GM21526 (cell line): ENCODE data around the gene NFKBIE.
"Not testable (repeated sequence)": the region's sequence is repeated elsewhere in the genome, so short reads cannot be mapped to it uniquely, and the experiment has no call there.

ENCODE experiments used
- ATAC-seq: cut with Tn5 transposase; IDR thresholded peaks from one replicate; pipeline ENCODE4 v1.9.1; 2021; ENCODE audit warnings: moderate library complexity; ENCODE audit not compliant: unreplicated experiment, low FRiP score

NFKBIE gene

DNA sequence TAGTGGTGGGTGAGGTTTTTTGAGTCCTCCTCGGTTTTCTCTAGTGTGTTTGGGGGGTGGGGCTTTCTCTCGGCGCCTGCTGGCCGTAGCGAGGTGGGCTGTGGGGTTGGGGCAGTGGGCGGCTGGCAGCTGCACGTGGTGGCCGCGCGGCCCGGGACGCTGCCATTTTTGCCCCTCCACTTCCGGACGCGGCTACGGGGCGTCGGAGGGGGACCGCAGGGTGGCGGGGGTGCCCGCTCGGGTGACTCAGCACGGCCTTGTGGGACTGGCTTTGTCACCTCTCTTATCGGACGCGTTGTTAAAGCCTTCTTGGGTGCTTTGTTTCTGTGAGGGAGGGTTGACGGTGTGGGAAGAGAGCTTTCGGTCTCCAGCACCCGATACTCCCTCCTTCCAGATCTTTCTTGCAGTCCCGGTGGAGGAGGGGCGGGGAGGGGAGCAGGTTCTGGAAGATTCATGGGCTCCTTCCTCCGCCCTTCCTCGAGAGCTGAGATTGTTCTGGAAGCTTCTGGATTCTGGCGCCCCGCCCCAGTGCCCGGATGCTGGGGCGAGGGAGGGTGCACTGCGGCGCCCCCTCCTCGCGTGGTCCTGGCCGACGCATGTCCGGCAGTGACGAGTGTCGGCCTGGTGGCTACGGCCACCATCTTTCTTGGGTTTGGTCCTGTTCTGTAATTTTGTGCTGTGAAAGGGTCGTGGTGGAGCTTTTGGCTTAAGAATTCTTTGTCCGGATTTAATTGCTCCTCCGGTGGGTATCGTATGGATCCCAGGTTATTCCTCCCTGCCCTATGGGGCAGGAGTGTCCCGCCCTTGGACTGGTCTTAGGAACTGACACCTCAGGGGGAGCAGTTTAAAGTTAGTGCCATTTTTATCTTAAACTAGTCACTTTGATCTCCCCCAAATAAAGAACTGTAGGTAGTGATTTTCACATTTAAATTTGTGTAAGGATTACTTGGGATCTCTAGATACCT, 17.7 kb downstream of the NFKBIE start:
- ATAC-seq: peak; percentile 16

DNA sequence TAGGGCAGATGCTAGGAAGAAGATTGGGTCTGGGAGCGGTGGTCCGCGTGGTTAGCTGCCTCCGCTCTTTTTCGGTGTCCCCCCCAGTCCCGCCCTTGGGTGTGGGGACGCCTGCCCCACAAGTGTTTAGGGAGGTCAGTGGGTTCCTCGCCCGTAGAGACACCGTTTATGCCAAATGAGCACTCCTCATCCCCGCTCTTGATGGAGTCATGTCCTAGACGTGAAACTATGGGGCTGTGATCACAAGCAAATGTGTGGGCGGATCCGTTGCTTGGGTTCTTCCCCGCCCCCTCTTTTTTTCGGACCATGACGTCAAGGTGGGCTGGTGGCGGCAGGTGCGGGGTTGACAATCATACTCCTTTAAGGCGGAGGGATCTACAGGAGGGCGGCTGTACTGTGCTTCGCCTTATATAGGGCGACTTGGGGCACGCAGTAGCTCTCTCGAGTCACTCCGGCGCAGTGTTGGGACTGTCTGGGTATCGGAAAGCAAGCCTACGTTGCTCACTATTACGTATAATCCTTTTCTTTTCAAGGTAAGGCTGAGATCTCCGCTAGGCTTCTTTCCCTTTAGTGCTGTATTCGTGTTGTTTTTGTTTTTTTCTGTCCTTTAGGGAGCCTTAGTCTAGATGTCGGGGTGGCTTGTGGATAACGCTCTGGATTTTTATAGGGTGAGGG, 18.6 kb downstream of the NFKBIE start, which contains the start of gene HSP90AB1:
Gene HSP90AB1 (plus strand): TSS at position 439 of the 675 bp plus-strand sequence. CDS start 1,529 bp downstream, outside the sequence.
- peak; percentile 62 for ATAC-seq

DNA sequence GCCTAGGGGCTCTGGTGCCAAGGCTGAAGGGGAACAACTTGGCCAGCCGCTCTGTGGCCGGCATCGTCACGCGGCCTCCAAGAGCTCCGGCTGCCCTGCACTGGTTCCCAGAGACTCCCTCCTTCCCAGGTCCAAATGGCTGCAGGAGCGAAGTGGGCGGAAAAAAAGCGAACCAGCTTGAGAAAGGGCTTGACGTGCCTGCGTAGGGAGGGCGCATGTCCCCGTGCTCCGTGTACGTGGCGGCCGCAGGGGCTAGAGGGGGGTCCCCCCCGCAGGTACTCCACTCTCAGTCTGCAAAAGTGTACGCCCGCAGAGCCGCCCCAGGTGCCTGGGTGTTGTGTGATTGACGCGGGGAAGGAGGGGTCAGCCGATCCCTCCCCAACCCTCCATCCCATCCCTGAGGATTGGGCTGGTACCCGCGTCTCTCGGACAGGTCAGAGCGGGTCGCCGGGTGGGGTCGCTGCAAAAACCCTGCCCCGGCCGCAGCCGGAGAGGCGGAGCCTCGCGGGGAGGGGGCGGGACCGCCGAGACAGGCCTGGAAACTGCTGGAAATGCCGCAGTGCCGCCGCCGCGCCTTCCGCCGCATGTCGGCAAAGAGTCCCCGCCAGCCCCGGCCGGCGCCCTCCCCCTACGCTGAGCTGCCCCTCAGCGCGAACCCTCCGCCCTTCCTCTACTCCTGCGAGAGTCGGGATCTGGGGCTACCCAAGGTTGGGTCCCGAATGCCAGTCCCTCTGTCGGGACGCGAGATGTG, 19.3 kb downstream of the NFKBIE start:
- ATAC-seq: peak; percentile 31

DNA sequence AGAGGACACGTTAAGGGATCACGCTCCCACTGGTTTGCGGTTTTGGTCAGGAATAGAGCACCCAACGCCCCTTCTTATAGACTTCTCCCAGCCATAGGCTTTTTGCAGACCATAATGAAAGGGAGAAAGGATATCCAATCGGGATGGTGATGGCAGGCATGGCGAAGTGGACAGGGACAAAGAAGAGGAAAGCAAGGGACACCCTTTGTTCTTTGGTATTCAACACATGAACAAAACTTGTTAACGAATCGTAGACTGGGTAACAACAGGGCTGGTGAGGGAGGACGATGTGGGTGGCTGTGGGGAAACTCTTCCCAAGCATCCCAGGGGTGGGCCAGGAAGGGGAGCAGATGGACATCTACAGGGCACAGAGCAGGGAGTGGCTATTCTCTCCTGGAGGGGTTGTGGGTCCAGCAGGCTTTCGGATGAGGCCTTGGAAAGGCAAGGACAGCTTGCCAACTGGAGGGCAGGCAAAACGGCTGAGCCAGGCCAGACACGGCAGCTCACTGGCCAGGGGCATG, 19.9 kb downstream of the NFKBIE start:
- ATAC-seq: no peak

DNA sequence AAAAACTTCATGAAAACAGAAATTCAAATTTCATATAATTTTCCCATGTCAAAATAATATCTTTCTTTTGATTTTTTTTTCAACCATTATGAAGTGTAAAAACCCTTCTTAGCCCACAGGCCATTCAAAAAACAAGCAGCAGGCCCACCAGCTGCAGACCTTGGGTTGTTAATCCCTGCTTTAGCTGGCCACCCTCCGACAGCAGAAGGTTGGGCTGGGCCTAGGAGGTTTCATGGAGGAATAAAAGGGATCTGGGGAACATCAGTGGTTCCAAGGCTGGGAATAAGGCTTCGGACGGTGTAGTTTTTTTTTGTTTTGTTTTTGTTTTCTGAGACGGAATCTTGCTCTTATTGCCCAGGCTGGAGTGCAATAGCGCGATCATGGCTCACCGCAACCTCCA, 22.0 kb downstream of the NFKBIE start:
- no peak for ATAC-seq

DNA sequence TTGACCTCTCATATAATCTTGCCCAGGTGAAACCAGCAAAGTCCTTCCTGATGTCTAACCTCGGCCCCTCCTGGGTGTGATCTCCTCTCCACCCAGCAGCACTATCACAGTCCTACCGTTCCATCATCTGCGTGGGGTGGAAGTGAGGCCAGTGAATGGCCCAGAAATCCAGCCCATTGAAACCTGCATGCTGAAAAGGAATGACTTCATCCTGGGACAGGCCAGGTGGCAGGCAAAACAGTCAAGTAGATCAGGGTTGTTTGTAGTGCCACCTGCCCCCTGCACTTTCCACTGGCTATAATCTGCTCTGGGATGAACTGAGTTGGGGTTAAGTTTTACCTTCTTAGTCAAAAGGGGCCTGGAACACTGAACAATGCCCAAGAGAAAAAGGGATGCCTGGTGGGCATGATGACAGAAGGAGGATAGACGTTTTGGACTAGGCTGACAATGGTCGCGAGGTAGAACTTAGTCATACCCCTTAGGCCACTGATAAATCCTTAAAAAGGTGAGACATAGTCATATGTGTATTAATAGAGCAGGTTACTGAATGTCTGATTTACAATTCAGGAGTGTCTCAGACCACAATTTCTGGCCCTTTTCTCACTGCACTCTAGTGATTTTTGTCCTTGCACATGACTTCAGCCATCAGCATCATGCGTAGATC, 26.5 kb downstream of the NFKBIE start:
- no peak for ATAC-seq

DNA sequence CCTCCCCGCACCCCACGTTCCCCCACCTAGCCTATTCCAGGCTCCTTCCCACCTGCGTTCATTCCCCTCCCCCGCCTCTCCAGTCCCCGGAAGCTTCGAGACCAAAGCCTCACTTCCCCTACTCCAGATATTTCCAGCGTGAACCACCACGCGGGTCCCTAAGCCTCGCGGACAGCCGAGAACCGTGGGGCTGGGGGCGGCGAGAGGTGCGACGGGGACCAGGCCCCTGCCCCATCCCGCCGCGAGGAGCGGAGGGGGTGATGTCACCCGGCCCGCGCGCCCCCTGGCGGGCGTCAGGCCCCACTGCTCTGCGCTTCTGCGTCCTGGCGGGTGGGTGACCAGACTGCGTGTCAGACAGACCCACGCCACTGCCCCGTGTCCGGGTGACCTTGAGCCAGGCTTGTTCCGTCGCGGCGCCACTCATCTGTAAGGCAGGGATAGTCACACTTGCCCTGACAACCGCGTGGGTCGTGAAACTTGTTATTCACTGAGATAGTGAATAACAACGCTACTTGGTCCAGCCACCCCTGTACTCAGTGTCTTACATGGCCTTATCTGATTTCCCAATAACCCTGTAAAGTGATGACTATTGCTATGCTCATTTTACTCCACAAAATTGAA, 27.4 kb downstream of the NFKBIE start:
- ATAC-seq: peak; percentile 84

DNA sequence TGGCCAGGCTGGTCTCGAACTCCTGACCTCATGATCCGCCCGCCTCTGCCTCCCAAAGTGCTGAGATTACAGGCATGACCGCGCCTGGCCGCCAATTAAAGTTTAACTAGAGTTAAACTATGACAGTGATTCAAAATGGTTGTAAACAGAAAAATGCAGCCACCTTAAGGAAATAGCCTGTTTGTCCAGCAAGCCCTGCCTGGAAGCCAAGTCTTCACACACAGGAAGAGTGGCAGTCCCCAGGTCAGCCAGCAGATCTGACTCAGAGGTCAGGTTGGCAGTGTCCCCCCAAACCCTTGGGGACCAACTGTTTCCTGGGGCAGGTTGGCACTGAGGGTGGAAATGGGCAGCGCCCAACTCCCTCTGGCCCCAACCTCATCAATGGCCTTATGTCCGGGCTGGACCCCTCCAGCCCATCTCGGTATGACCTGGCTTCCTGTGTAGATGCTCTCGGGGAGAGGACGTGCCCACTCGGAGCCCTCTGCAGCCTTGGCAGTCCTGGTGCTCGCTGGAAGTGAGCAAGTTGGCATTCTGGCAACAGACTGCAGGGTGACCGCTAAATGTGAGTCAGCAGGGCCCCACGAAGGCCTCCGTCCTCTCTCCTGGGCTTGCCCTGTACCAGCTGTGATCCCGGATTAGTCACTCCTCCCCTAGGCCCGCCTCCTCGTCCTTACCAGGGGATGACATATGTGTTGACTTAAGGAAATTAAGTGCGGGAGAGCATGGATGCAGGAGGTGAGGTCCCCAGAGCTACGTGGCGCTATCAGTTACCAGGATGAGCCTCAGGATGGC, 28.1 kb downstream of the NFKBIE start:
- peak; percentile 36 for ATAC-seq

DNA sequence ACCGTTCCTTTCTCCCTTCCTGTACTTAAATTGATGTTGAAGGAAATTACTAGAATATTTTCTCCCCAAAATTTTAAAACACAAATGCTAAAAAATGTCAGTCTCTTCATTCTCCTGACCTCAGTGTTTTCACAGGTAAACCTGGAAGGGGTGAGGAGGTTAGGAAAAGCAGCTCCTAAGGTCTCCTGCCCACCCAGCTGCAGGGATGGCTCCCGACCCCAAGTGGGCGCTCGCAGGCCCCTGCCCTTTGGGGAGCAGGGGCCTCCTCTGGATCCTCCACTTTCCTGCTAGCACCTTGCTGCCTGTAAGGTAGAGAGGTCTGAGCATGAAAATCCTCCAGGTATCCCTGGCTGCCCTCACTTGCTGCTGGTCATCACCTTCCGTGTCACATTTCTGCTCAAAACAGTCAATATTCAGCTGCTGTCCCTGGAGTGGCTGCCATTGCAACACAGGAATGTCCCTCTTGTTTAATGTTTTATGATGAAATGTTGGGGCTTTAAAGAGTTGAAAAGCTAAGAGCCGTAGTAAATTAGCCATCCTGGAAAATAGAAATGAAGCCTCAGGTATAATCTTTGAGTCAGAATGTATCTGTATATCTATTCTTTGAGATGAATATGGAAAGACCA, 29.3 kb downstream of the NFKBIE start:
- ATAC-seq: no peak

DNA sequence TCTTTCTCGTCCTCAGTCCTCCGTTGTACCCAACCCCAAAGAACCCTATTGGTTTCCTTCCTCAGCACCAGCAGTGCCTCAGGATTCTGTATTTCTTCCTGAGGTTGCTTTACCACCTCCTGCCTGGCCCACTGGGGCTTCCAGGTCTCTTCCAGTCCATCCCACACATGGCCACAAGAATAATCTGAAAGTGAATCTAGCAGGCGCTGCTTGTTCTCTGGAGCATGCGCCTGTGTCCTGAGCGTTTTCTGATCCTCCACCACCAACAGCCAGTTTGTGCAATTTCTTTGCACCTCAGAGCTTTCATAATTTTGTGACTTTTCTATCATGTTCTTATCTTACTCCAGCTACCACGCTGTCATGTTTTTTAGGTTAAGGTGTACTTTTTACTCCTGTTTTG, 30.1 kb downstream of the NFKBIE start:
- no peak for ATAC-seq

DNA sequence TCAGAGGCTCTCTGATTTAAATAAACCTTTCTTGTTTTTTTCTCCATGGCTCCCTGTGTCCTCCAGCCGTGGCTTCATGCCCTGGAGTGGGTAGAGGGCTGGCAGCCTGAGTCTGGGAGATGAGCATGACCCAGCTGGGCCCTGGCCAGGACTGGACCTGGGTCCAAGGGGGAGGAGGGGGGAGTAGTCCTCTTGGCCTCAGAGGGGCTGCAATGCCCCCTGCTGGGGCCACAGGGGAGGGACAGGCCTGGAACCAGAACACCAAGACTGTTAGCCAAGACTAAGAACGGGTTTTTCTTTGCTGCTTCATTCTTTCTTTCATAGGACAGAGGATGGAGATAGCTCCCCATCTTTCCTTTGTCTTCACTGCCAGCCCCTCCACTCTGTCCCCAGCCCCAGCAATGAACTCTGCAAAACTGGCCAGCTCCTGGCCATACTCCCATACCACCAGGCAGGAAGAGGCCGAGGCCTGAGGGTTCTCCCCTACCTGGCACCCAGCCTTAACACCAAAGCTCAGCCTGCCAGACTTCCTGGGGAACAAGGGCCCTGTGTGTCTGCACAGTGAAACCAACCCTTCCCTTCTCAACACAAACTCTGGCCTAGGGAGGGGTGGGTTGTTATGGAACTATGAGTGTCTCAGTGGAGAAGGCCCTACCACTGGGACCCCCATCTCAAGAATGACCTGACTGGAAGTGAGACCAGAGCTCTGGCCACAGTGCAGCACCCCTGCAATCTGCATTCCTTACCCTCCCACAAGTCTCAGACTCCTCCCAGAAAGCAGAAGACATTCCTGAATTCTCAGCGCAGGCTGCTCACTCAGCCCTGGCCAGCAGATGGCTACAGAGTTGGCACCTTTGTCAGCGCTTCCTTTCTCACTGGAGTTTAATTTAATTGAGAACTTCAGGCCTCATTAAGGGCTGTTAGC, 31.0 kb downstream of the NFKBIE start:
- ATAC-seq: no peak

DNA sequence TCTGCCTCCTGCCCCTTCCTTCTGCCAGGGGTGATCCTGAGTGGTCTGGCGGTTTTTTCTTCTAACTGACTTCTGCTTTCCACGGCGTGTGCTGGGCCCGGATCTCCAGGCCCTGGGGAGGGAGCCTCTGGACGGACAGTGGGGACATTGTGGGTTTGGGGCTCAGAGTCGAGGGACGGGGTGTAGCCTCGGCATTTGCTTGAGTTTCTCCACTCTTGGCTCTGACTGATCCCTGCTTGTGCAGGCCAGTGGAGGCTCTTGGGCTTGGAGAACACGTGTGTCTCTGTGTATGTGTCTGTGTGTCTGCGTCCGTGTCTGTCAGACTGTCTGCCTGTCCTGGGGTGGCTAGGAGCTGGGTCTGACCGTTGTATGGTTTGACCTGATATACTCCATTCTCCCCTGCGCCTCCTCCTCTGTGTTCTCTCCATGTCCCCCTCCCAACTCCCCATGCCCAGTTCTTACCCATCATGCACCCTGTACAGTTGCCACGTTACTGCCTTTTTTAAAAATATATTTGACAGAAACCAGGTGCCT, 31.7 kb downstream of the NFKBIE start:
- ATAC-seq: no peak

DNA sequence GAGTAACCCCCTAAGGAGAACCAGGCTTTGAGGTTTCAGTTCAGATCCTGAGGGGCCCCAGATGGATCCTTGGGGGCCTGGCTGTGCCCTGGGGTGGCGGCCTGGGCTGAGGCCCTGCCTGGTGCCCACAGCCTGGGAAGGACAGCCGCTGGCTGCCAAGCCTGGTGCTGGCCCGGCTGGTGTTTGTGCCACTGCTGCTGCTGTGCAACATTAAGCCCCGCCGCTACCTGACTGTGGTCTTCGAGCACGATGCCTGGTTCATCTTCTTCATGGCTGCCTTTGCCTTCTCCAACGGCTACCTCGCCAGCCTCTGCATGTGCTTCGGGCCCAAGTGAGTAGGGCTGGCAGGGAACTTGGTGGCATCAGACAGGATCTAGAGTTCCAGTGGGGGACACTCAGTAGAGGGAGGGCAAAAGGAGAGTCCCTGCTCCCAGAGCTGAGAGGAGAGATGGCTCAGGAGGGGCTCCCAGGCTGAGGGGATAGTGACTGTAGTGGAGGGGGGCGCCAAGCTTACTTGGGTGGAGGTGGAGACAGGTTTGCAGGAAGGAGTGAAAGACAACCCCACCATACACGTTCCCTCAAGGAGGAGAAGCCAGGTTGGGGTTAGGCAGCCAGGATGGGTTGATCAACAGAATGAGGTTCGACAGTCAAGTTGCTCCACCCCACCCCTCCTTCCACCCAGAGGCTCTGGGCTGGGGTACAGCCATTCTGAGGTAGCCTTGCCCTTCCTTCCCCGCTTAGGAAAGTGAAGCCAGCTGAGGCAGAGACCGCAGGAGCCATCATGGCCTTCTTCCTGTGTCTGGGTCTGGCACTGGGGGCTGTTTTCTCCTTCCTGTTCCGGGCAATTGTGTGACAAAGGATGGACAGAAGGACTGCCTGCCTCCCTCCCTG, 32.4 kb downstream of the NFKBIE start:
- no peak for ATAC-seq

DNA sequence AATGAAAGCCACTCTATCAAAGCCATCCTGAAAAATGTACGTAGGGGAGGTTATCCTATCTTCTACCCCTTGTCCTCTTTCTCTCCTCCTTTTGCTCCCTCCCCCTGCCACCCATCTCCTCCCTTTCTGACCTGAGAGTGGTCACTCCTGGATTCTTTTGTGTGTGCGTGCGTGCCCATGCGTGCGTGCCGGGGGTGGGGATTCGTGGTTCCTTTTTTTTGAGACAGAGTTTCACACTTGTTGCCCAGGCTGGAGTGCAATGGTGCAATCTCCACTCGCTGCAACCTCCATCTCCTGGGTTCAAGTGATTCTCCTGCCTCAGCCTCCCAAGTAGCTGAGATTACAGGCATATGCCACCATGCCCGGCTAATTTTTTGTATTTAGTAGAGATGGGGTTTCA, 33.9 kb downstream of the NFKBIE start:
- ATAC-seq: not testable (repeated sequence)

DNA sequence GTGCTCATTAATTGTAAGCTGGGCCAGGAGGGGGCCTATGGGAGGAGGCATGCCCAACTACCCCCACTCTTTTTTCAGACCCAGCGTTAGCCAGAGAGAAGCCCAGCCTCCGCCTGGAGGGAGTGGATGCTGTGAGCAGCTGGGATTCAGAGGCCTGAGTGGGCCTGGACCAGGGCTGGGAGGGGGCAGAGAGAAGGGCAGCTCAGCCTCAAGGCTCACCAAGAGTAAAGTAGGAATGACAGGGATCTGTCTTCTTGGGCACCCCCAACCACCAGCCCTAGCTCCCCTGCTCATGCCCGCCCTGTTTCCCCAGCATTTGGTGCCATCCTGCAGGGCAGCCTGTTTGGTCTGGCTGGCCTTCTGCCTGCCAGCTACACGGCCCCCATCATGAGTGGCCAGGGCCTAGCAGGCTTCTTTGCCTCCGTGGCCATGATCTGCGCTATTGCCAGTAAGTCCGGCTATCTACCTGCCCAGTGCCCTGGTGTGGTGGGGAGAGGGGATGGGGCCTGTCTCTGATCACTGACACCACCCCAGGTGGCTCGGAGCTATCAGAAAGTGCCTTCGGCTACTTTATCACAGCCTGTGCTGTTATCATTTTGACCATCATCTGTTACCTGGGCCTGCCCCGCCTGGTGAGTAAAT, 35.2 kb downstream of the NFKBIE start:
- no peak for ATAC-seq
